ENCODE data around the gene MAP1LC3B.
"Not testable (repeated sequence)": the region's sequence is repeated elsewhere in the genome, so short reads cannot be mapped to it uniquely, and the experiment has no call there.

GRCh38 chr16:87384875-87385167 lies 7.3 kb upstream of the MAP1LC3B start:
- TF ChIP-seq FOXA1 (IDR thresholded peaks at IDR 0.05); BHLHE40 (IDR thresholded peaks at IDR 0.05; ENCODE audit: borderline replicate concordance); FOXM1 (IDR thresholded peaks at IDR 0.05; ENCODE audit: borderline replicate concordance): not testable (repeated sequence)
